Right kidney (tissue), 9 donors: ENCODE measurements around the gene ZNF319.

ENCODE experiments used
- DNase-seq: peaks from one replicate; pipeline ENCODE4 v3.0.0-alpha.2; 2016
- long read RNA-seq, 8 donors: transcript quantifications; one replicate each; lab custom pipeline, GENCODE V29; 2026

The ZNF319 gene
- long read RNA-seq, donor 1, full-length matches to known transcripts, result 6 of 6 reads
- long read RNA-seq, donor 1, partial matches to known transcripts, result 0 of 6 reads
- long read RNA-seq, donor 1, other reads (novel, unspliced or antisense), result 0 of 6 reads
- long read RNA-seq, donor 2, partial matches to known transcripts, result 0 of 1 reads
- long read RNA-seq, donor 2, other reads (novel, unspliced or antisense), result 0 of 1 reads
- long read RNA-seq, donor 3, full-length matches to known transcripts, result 3 of 3 reads
- long read RNA-seq, donor 3, partial matches to known transcripts, result 0 of 3 reads
- long read RNA-seq, donor 3, other reads (novel, unspliced or antisense), result 0 of 3 reads
- long read RNA-seq, donor 4, full-length matches to known transcripts, result 3 of 8 reads
- long read RNA-seq, donor 4, partial matches to known transcripts, result 5 of 8 reads
- long read RNA-seq, donor 4, other reads (novel, unspliced or antisense), result 0 of 8 reads
- long read RNA-seq, donor 5, partial matches to known transcripts, result 0 of 1 reads
- long read RNA-seq, donor 5, other reads (novel, unspliced or antisense), result 0 of 1 reads
- long read RNA-seq, donor 6, partial matches to known transcripts, result 0 of 4 reads
- long read RNA-seq, donor 6, other reads (novel, unspliced or antisense), result 0 of 4 reads
- long read RNA-seq, donor 7, result 0 reads
- long read RNA-seq, donor 8, full-length matches to known transcripts, result 4 of 4 reads
- long read RNA-seq, donor 8, partial matches to known transcripts, result 0 of 4 reads
- long read RNA-seq, donor 8, other reads (novel, unspliced or antisense), result 0 of 4 reads

DNA sequence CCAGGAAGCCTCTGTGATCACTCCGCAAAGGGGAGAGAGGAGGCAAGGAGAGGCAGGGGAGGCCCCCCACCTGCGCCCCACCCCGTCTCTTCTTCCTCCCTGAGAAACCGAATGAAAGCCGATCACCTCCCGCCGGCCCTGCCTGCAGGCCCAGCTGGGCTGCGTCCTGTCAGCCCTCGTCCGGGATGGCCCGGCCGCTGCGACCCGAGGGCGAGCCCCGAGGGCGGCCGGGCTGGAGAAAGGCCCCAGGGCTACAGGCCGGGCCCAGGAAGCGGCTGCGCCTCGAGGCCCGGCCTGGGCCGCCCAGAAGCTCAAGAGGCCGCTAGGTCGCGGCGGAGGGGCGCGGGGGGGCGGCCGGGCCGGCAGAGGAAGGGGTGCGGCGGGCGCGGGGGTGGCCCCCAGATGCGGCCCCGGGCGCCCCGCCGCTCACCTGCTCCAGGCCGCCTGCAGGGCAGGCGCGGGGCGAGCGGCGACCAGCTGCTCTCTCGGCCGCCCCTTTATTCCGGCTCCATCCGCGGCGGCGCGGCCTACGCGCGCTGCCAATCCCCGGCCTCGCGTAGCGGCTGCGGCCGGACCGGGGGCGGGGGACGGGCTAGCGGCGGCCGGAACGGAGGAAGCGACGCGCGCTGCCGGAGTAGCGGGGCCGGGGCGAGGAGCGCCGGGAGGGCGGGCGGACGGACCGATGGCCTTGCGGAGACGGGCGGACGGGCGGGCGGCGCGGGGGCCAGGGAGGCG, at the start of gene ZNF319:
Gene ZNF319, minus strand, starts transcription at position 702 of the 735 bp plus-strand sequence. CDS start 2,407 bp downstream, outside the sequence.
- peak; percentile 69 for DNase-seq

DNA sequence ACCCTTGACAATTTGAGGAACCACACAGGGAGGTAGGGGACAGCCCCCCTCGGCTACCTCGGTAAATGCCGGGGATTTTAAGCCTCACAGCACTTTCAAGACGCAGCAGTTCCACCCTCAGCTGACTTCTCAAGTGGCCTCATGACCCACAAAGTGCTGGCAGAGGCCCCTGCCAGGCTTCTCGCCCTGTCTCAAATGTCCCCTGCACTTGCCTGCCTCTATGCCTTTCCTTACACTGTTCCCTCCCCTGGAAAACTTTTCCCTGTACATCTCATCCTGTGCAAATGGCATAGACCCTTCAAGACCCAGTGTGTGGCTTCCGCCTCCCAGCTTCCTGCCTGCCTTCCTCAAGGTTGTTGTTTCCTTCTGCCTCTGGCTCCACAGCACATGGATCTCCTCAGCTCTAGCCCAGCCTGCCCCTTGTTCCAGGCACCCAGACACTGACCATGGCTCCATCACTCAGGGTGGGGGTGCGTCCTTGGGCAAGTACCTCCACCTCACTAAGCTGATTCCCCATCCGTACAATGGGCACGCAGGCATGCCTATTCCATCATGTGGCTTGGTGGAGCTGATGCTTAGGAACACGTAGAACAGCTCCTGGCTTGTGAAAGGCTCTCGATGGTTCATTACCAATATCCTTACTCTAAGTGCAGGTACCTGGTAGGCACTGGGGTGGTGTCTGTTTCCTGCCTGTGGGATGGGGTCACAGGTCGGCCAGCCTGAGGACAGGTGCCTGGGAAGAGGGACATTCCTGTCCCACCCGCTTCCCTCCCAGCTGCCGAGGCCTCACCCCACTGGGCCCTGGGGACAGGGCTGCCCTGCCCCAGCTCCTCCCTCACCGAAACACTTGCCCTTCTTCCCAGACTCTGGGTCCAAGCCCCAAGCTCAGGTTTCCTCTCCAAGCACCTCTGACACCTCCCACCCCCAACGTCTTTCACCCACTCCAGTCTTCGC, 49.0 kb upstream of the ZNF319 start:
- DNase-seq, result no peak

GRCh38 chr16:58048494-58049231, 48.2 kb upstream of the ZNF319 start:
- DNase-seq, result no peak

DNA sequence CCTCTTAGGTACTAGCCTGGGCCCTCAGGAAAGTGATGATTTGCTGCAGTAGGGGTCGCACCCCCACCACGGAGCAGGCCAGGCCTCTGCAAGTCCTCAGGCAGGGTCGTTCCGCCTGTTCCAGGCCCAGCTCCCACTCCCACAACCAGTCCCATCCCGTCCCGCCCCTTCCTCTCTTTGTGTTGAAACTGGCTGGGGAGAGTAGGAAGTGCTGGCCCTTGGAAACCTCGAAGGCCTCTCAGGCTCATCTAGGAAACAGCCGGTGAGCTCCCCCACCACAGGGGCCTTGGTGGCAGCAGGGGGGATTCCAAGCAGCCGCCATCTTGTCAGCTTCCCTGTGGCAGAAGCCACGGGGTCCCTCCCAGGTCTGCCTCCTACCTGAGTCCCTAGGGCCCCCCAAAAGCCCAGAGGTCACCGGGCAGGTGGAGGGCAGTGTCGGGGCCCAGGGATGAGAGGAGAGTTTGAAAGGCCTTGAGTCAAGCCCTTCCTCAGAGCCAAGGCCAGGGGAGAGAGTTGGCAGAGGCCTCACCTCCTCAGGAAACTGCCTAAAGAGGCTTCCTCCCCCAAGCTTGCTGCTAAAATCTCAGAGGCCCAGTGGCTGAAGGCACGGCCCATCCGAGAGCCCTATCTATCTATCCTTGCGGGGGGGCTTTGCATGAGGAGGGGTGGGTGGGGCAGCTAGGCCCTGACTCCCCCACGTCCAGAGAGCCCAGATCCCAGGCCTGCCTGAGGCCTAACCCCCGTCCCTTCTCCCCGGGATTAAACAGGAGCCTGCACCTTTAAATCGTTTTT, 47.3 kb upstream of the ZNF319 start:
- no peak for DNase-seq

DNA sequence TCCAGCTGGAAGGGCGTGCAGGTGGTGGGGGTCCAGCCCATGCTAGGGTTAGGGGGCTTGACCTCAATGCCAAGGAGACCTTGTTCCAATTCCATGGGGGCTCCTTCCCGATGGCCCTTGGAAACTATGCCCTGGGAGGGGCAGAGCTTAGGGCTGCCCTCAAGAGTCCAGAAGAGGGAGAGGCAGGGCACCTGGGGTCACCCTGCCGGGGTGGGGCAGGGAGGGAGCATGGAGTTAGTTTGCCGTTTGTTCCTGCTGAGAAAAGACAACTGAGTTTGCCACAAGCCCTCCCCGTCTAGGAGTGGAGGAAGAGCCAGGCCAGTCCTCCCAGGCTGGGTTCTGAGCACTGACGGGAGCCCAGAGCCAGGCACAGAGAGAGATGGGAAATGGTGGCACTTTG, 46.5 kb upstream of the ZNF319 start:
- DNase-seq, result no peak

DNA sequence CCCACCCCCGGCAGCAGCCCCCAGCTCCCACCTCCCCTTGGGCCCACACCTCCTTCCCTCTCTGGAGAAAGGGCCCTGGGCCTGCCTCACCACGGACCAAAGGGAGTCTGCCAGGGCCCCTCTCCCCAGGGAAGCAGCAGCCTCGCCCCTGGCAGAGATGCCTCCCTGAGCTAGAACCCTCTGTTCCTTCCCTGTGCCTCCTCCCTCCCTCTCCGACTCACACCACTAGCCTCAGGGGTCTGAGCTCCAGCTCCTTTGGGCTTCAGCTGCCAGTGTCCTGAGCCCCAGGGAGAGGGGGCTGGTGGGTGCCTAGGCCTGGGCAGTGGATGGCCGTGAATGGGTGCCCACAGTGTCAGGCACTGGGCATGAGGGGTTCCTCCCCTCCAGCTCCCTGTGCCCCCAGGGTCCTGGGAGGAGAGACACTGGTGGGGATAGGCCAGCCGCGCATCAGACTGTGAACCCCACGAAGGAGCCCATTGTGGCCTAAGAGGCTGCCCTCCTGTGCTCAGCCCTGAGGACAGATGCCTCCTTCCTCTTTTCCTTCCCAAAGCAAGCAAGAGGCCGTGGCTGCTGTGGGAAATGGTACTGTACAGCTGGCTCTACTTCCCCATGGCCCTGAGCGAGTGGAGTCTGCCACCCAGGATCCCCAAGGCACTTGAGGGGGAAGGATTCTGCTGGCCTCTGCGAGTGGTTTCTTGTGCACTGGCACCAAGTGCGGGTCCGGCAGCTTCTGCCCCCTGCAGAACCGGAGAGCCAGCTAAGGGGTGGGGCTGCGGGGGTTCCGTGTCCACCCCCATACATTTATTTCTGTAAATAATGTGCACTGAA, 45.8 kb upstream of the ZNF319 start:
- no peak for DNase-seq

- DNase-seq, result no peak
These were observed 44.6 kb upstream of the ZNF319 start for GRCh38 chr16:58045096-58045495.

DNA sequence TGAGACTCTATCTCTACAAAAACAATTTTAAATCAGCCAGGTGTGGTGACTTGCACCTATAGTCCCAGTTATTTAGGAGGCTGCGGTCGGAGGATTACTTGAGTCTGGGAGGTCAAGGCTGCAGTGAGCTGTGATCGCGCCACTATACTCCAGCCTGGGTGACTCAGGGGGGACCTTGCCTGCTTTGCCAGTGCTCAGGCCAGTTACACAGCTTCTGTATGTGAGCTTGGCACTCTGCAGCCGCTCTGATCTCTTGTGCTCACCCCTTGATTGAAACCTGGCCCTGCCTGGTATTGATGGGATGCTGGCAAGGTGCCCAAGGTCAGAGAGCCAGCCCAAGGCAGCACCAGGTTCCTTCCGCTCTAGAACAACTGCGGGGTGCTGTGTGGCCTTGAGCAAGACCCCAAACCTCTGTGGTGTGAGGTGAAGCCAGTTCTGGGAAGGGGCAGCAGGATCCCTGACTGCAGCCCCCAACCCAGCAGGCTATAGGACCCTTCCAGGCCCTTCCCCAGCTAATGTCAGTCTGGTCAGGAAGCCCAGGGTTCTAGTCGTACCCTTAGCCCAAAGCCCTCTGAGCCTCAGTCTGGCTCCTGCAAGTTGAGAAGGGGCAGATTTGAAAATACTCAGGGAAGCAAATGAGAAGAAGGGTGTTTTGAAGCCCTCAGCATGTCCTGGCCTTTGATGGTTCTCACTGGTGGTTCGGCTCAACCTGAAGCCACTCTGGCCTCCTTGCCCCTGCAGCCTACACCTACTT, 44.0 kb upstream of the ZNF319 start:
- no peak for DNase-seq

DNA sequence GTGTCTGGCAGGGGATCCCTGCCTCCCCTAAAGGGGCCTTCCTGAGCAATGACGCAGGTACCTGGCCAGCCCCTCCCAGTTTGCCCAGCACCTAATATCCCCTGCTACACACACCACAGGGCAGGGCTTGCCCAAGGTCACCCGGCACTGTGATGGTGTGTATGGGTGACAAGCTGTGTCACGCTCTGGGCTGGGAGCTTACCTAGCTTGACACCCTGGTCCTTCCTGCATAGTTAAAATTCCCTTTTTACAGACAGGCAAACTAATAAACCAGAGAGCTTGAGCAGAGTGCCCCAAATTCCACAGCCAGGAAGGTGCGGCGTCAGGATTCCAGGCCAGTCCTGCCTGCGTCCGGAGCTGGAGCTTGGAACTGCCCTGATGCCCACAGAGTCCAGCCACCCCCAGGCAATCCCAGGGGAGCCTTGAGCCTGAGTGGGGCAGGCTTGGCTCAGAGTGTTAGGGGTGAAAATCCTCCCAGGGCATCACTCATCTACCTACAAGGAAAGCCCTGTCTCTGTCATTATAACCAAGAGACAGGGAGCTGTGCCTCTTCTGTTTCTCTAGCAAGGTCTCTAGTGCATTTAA, 43.2 kb upstream of the ZNF319 start:
- DNase-seq, result no peak

DNA sequence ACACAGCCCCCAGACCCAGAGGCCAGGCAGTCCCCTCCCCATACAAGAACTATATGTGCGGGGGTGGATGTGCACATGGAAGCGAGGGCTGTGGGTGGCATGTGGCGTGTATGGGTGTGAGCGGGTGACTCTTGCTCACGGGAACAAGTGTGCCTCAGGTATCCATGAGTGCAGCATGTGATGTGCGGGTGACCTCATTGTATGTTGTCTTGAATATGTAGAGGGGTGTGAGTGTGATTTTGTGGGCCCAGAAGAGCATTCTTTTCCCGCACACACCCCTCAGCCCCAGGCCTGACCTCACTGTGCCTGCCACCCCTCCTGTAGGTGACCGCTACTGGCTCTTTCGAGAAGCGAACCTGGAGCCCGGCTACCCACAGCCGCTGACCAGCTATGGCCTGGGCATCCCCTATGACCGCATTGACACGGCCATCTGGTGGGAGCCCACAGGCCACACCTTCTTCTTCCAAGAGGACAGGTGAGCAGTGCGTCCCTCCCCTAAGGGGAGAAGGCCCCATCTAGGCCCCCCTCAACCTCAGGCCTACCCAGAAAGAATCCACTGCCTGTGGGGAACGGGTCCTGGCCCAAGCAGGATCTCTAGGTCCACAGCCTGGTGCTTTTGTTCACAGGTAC, 42.5 kb upstream of the ZNF319 start:
- DNase-seq, result no peak

- DNase-seq, result no peak
These were observed 41.8 kb upstream of the ZNF319 start for GRCh38 chr16:58042001-58042885.

- no peak for DNase-seq
These were observed 41.1 kb upstream of the ZNF319 start for GRCh38 chr16:58041628-58041955.

DNA sequence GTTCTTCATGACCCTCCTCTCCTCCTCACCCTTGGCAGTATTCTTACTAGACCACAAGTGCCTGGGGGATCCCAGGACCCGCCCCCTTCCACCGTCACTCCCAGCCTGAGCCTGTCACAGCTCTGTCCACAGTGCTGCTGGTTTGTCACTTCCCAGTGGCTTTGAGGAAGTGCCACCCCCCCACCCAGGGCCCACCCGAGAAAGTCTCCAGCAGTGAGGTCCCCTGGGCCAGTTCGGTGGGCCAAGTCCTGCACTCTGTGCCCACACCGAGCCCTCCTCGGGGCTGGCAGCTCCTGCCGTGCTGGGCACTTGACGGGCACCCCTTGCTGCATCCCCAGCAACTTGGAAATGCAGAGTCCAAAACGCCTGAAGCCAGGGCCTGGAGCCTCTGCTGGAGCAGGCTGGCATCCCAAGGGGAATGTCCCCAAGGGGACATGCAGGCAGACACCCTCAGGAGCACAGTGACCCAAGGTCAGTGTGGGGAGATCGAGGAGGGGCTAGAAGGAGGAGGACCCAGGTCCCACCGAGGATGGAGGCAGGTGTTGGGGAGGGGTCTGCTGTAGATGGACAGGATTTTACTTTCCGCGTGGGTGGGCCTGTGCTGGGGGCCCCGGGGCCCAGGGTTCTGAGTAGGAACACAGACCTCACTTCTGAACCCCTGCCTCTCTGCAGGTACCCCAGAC, 40.6 kb upstream of the ZNF319 start:
- no peak for DNase-seq

DNA sequence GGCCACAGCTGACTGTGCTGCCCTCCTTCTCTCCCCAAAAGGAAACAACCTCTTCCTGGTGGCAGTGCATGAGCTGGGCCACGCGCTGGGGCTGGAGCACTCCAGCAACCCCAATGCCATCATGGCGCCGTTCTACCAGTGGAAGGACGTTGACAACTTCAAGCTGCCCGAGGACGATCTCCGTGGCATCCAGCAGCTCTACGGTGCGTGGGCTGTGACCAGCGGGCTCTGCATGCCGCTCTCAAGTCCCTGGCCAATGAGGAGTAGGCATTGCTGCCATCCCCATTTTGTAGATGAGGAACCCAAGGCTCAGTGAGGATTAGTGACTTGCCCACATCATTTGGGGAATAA, 40.0 kb upstream of the ZNF319 start:
- DNase-seq, result no peak

- no peak for DNase-seq
These were observed 39.5 kb upstream of the ZNF319 start for GRCh38 chr16:58039829-58040495.
